D721Med (cell line): ENCODE data around the gene ASB1.

Experiments used
- DNase-seq: peaks from one replicate; pipeline ENCODE4 v3.0.0; 2011; ENCODE audit warnings: low spot score; ENCODE audit not compliant: insufficient read length
- FAIRE-seq: peaks from 2 replicates; lab custom pipeline; 2011; peaks lifted over from hg19 to GRCh38; lab: Jason Lieb, UNC
- TF ChIP-seq, protein P1 (sequence below): IDR thresholded peaks from 2 replicates; pipeline ENCODE4 v1.5.1; 2012; ENCODE audit warnings: mild to moderate bottlenecking, control low read depth; ENCODE audit not compliant: insufficient read depth; ENCODE audit errors: missing control alignments

The ASB1 gene

DNA sequence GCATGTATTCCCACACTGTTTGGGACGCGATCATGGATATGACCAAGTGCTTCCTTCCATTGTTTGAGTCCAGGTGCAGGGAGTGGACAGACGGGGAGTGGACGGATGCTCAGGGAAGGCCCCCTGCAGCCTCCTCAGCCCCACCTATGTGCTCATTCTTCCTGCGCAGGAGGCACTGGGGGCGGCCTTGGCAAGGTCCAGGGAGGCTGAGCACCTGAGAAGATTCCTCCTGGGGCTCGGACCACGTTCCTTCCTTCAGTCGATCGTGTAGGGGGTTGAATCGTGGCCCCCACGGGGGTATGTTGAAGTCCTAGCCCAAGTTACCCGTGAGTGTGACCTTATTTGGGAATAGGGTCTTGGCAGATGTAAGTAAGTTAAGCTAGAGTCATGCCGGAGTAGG is 60.4 kb downstream of the ASB1 start:
- no peak for DNase-seq
- TF ChIP-seq, protein P1, sequence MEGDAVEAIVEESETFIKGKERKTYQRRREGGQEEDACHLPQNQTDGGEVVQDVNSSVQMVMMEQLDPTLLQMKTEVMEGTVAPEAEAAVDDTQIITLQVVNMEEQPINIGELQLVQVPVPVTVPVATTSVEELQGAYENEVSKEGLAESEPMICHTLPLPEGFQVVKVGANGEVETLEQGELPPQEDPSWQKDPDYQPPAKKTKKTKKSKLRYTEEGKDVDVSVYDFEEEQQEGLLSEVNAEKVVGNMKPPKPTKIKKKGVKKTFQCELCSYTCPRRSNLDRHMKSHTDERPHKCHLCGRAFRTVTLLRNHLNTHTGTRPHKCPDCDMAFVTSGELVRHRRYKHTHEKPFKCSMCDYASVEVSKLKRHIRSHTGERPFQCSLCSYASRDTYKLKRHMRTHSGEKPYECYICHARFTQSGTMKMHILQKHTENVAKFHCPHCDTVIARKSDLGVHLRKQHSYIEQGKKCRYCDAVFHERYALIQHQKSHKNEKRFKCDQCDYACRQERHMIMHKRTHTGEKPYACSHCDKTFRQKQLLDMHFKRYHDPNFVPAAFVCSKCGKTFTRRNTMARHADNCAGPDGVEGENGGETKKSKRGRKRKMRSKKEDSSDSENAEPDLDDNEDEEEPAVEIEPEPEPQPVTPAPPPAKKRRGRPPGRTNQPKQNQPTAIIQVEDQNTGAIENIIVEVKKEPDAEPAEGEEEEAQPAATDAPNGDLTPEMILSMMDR = no peak
- FAIRE-seq = no peak

DNA sequence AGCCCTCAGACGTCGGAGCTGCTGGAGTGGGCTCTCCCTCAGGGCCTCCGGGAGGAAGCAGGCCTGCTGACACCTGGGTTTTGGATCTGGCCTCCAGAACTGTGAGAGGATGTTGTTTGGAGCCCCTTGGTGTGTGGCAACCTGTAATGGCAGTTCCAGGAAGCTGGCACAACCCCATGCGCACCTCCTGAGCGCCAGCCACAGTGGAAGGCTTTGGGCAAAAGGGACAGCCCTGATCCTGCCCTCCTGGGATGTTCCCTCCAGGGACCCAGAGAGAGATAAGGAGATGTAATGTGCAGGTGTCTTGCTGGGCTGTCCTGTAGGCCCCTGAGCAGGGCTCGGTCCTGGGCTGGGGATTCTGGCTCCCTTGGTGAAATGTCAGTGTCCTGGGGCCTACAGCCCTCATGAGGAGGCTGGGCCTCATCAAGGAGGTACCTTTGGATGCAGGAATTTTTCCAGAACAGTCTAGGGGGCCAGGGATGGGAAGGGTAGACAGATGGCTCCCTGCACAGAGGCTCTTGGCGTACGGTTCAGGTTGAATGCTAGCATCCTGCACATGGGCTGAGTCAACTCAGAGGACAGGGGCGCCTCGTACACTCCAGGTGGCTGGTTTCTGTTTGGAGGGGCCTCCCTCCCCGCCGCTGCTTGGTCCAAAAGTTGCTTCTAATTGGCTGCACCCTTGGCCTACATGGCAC is 61.1 kb downstream of the ASB1 start:
- TF ChIP-seq, protein P1 = no peak
- DNase-seq = no peak
- no peak for FAIRE-seq

DNA sequence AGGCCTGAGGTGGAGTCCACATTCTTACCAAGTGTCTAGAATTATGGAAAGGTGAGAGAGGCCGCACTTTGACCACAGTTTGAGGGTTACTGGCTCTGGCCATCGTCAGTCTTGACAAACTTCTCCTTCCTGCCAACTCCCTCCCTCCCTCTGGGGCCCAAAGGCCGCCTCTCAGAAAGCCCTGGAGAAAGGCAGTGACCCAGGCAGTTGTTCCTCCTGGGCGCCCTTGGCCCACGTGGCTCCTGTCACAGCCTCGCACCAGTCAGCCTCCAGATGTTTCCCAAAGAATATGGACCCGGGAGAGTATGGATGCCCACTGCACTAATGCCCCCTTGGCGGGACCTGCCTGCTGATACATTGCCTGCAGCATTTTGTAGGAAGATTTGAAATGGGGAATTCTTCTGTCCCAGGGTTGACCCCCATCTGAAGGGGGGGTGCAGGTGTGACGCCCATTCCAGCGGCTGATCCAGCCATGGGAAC is 61.7 kb downstream of the ASB1 start:
- no peak for FAIRE-seq
- DNase-seq = no peak
- TF ChIP-seq, protein P1 = no peak

DNA sequence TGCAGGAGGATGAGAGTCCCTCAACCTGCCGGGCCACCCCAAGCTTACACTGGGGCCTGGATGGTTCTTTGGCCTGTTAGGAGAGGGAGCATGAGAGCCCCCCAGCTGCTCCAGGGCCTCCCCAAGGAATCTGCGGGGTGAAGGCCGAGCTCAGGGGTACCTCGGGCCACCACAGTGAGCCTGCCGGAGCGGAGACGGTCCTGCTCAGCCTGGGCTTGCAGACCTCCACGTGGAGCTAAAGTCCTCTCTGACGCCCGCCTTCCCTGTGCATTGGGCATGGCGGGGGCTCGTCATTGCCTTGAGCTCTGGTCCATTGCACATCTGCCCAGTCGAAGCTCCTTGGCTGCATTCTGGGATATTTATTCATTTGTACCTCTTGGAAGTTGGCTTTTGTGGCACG is 62.7 kb downstream of the ASB1 start:
- DNase-seq (no peak), FAIRE-seq (no peak)
- TF ChIP-seq, protein P1 = no peak

DNA sequence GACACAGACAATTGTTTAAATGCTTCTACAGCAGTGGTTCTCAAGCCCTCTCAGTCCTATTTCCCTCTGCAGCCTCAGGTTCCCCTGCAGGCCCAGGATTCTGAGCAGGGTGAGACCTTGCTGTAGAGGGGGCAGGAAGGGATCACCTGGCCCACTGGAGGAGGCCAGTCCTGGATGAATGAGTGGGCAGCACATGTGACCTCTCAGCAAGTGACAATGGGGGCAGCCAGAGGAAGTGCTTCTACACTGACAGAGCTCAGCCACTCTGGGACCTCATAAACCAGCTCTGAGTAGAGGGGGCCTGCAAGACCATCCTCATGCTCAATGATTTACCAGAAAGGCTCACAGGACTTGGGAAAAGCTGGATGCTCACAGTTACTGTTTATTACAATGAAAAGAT is 63.2 kb downstream of the ASB1 start:
- TF ChIP-seq, protein P1 = no peak
- no peak for DNase-seq
- no peak for FAIRE-seq

DNA sequence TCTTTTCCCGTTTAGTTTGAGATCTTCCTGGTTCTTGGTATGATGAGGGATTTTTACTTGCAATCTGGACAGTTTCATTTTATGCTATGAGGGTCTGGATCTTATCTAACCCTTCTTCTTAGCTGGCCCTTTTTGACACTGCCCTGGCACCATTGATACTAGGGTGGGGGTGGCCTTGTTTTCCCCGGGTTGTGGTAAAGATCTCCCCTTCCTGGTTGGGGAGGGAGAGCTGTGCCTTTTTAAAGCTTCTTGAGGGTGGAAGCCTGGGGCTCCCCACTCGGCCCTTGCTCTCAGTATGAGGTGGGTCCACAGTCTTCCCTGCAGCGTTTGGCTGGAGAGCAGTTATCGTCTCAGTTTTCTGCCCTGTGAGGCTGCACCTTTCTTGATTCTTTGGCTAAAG is 66.1 kb downstream of the ASB1 start:
- TF ChIP-seq, protein P1 = no peak
- DNase-seq (no peak), FAIRE-seq (no peak)

DNA sequence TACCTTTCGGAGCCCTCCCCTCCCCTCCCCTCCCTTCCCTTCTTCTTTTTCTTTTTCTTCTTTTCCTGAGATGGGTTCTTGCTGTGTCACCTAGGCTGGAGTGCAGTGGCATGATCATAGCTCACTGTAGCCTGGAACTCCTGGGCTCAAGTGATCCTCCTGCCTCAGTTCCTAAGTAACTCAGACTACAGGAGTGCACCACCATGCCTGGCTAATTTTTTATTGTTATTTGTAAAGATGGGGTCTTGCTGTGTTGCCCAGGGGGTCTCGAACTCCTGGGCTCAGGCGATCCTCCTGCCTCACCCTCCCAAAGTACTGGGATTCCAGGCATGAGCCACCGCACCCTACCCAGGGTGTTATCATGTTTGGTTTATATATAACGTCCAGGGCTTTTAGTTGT is 66.7 kb downstream of the ASB1 start:
- FAIRE-seq (no peak), DNase-seq (no peak)
- TF ChIP-seq, protein P1 = no peak
